ENCODE measurements around the gene FSHR. TPM values are rescaled to one million over a fixed set of nuclear protein-coding genes. Genes with fewer than 3 reads are reported as not detected.

FSHR gene, protein sequence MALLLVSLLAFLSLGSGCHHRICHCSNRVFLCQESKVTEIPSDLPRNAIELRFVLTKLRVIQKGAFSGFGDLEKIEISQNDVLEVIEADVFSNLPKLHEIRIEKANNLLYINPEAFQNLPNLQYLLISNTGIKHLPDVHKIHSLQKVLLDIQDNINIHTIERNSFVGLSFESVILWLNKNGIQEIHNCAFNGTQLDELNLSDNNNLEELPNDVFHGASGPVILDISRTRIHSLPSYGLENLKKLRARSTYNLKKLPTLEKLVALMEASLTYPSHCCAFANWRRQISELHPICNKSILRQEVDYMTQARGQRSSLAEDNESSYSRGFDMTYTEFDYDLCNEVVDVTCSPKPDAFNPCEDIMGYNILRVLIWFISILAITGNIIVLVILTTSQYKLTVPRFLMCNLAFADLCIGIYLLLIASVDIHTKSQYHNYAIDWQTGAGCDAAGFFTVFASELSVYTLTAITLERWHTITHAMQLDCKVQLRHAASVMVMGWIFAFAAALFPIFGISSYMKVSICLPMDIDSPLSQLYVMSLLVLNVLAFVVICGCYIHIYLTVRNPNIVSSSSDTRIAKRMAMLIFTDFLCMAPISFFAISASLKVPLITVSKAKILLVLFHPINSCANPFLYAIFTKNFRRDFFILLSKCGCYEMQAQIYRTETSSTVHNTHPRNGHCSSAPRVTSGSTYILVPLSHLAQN
- polyA plus RNA-seq (2013, experiment 1 of 2; ENCODE audit: insufficient read length): not detected
- 0.15 TPM for polyA plus RNA-seq (2013, experiment 2 of 2; ENCODE audit: insufficient read length)

DNA sequence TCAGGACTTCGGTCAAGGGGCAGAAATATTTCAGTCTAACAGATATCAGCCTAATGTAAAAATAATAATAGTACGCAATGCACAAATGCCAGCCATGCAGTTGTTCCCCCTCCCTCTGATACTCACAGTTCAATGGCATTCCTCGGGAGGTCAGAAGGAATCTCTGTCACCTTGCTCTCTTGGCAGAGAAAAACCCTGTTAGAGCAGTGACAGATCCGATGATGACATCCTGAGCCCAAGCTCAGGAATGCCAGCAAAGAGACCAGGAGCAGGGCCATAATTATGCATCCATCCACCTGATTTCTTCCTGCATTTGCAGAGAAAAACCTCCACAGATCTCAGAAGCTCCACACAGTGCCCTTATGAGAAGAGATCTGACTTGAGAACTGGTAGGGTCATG, at the start of gene FSHR:
Gene FSHR, minus strand, starts transcription at position 376 of the 400 bp plus-strand sequence. Its CDS starts 98 bp downstream, at position 278.
- no peak for DNase-seq

DNA sequence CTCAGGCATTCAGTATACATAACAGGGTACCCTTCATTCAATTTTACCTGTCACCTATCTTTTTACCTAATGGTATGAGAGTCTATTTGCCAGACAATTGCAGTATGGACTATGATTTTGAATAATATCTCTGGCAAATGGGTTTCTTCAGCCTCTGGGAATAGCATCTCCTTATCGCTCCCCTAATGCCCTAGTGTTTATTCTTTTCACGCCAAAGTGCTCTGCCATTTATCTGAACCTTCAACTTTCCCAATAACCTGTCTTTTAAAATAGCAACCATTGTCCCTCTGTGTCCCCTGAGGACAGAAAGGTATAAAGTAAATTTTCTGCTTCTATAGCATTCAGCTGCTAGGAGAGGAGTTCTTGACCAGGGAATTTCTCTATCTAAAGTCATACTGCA, 45.0 kb upstream of the FSHR start:
- no peak for DNase-seq

DNA sequence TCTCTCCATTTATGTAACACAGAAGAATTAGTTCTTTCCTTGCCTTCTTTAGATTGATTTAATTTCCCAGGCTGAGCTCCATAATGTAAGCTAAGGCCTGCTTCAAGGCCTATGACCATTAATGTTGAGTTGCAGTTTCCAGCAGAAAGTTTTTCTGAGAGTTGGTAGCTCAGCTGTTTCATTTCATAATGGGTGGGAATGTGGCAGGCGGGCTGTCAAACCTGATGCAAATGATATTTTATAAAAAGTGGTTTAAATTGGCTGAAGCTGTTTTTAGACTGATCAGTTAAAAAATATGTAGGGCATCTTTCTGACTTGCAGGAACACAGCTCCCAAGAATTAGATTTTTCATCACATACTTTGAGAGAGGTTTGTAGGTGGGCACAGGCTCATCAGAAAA, 40.4 kb upstream of the FSHR start:
- no peak for DNase-seq

DNA sequence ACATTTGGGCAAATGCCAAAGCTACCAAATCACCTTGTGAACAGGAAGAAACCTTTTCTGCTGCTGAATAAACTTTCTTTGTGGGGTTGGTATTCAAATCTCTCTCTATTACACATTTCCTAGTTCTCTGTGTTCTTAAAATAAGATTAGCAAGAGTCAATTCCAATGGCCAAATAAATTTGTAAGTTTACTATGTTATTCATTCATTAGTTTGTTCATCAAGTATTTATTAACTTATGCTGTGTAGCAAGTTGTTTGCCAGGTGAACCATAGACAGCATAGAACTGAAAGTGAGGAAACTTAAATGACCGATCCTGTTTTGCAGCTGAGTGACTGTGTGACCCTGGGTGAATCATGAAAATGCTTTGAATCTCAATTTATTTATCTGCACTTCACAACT, 37.7 kb upstream of the FSHR start:
- DNase-seq: no peak

DNA sequence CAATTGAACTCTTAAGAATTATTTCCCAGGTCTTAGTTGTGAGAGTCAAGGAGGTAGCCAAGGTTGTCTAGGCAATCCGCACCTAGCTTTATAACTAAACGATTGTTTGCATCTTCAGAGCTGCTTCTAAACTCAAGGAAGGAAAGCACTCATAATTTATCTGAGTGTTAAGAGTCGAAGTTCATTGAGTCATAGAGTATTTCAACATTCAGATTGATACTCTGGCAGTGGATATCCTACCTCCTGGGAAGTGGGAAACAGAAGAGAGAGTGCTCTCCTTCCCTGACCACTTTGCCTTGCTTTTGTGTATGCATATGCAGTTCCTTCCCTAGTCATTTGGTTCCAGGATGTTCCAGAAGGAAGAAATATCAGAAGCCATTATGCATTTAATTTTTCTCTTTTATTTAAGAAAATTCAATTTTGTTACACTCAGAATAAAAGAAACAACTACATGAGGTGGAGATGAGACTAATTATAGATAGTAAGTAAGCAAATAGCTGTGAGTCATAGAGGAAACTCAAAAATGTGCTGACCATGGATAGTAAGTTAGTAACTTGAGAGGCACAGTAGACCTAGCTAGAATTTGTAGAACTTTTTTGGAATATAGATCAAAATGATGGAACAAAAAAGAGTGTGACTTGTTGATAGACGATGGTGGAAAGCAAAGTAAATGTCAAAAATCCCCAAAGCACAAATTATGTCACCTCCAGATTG, 35.4 kb upstream of the FSHR start:
- no peak for DNase-seq

DNA sequence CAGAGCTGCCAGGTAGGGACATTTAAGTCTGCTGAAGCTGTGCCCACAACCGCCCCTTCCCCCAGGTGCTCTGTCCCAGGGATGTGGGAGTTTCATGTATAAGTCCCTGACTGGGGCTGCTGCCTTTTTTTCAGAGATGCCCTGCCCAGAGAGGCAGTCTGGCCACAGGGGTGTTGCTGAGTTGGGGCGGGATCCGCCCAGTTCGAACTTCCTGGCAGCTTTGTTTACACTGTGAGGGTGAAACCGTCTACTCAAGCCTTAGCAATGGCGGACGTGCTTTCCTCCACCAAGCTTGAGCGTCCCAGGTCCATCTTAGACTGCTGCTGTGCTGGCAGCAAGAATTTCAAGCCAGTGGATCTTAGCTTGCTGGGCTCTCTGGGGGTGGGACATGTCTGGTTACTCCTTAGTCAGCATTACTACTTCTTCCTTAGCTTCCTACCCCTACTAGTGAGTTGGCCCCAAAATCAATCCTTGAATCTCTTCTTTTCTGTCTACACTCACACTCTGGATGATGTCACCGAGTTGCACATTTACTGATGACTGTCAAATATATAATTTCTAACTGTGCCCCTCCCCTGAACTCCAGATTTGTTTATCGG, 31.8 kb upstream of the FSHR start:
- no peak for DNase-seq

DNA sequence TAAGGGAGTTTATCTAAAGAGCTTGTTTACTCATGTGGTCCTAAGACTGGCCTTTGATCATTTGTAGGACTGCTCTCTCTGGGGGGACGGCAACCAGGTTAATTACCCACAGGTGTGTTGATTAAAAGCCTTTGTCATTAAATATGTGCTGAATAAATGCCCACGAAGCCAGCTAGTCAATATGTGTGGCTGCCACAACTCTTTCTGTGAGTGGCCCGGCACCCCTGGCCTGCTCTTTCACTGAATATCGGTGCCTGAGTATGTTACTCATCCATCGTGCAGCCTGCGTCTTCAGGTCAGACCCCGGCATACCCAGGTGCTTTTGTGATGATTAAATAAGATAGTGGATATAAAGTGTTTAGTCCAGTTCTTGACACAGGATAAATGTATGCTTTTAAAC, 24.3 kb upstream of the FSHR start:
- no peak for DNase-seq

DNA sequence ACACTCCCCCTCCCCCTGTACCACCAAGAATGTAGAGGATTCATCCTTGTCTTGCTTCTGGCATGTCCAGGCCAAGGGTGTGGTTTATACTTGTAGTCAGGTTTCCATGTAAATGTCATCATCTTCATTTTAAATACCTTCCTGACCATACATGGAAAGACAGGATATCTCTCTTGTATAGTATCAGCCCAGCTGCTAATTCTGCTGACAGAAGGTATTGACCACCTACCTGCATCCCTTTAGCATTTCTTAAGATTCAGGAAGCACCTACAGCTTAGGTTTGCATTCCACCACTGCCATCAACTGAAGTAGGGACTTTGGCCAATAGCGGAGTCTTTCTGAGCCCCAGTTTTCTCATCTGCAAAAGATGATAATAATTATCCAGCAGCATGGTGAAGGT, 22.9 kb upstream of the FSHR start:
- peak; percentile 5 for DNase-seq

DNA sequence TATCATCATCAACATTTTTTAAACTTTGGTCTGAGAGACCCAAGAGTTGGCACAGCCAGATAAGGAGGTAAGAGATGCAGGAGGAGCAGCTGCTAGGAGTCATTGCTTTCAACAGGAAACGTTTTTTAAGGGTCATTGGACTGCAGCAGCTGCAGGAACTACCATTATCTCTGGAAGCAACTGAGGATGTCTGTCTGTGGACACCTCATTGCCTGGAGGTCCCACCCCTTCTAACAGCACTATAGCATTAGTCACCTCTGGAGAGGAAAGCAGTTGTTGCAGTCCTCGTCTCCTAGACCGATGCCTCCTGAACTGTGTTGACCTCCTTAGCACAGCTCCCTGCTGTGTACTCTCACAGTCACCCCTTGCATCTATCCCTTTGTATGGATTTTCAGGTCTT, 21.5 kb upstream of the FSHR start:
- DNase-seq: peak; percentile 6

DNA sequence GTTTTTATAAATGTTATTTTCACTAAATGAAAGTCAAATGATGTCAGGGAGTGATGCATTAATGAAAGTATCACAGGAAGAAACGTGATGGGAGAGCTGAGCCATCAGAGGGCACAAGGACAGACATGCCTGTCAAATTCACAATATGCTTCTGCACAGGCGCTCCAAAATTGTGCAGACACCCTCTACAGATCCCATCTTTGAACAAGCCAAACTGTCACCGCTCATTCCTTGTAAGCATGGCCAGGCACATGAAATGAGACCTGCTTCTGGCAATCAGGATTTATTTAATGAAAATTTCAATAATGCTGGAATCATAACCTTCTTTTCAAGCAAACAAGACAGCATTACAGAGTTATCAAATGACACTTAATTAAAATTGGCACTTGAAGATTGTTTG, 20.4 kb upstream of the FSHR start:
- no peak for DNase-seq

DNA sequence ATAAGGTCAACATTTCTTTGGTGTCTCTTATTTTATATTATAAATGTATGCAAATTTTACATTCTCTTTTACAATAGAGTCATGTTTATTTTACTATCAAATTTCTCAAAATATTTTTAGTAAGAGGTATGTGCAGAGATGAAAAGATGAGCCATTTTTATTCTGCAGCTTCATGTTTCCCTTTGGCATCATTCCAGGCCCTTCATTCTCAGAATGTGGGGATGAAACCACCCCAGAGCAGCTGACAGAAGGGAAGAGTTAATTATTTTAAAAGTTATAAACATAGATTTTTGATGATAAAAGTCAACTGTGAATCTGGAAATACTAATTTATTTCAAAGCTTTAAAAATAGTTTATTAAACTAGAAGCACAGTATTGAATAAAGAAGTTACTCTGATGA, 12.8 kb upstream of the FSHR start:
- peak; percentile 39 for DNase-seq

DNA sequence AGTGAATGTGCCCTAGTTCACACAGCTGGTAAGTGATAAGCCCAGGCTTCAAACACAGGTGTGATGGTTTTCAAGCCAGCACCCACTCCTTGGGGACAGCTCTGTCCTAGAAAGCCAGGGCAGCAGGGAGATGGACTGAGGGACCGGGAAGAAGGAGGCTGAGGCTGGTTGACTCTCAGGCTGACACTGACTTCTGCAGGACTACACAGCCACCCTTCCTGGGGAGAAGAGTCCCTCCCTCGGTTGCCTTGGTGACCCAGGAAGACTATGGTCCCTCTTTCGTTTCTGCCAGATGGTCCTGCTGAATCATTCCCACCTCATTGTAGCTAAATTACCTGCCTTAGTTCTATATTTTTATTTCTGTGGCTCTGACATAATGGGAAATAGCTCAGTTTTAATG, 11.3 kb upstream of the FSHR start:
- DNase-seq: no peak

DNA sequence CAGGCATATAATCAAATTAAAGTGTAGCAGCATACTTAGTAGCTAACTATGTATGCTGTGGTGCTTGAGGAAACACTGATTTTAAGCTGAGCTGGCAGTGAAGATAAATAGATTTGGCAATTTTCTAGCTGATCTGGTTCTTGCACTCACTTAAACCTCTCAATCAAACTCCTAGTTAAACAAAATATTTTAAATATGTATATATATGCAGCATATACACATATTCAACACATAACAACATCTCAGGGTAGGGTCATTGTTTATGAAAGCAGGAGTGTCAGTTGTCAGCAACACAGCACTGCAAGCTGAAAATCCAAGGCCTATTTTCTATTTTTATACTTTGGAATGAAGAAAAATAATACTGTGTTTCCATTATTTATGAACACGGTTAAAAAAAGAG, 10.4 kb upstream of the FSHR start:
- DNase-seq: no peak

DNA sequence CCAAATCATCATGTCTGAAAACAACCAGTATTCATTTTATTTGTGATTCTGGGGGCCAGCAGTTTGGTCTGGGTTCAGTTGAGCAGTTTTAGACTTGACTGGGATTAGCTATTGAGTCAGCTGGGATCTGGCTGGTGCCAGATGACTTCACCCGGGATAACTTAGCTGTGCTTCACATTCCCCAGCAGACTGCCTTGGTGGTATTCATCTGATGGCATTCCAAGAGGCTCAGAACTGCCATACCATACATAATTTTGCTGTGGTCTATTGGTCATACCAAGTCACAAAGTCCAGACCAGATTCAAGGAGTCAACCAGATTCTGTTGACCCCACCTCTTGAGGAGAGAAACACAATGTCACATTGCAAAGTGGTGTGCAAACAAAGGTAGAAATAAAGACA, 7.8 kb upstream of the FSHR start:
- DNase-seq: peak; percentile 84

DNA sequence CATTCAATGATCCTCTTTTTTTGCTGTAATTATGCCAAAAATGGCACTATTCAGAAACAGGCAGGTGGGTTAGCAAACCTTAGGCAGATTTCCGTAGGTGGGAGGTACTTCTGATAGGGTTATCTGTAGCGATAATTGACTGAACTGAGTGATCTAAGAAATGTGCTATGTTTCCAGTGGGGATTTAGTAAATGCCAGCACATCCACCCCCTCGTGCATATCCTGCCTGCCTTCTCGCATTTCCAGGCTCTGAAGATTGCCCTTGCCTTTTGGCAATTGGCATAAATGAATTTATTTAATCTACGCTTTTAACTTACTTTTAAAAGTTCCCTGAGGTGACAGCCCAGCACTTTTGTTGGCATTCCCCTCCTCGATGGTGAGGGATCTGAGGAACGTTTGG, 576 bp upstream of the FSHR start:
- no peak for DNase-seq

DNA sequence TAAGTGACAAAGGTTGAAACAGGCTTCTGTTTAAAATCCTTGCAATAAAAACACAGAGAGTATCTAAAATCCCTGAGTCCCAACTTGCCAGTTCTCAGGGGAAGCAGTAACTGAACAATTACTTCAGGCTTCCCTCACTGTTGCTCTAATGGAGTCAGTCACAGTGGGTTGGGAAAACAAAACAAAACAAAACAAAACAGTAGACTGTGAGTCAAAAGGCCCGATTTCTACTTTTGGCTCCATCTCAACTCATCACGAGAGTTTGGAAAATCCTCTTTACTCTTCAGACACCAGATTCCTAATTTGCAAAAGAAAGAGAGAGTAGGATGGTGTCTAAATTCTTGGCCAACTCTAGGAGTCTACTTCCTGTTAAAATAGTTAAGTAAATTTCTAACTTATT, 1.1 kb downstream of the FSHR start:
- peak; percentile 46 for DNase-seq

DNA sequence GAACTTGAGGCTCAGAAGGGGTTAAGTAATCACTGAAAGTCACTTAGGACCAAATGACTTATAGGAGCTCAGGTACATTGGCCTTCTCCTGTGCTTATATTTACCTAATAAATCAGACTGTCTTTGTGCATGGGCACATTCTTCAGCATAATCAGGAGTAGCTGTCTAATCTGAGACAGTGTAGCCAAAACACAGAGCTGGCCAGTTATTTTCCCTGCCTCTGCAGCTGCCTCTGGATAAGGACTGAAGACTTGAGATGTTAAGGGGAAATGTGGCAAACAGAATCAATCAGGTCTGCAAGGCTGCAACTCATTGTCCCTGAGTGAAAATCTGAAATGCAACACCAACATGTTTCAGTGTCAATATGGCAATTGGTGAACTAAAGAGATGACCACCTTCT, 1.5 kb downstream of the FSHR start:
- no peak for DNase-seq

DNA sequence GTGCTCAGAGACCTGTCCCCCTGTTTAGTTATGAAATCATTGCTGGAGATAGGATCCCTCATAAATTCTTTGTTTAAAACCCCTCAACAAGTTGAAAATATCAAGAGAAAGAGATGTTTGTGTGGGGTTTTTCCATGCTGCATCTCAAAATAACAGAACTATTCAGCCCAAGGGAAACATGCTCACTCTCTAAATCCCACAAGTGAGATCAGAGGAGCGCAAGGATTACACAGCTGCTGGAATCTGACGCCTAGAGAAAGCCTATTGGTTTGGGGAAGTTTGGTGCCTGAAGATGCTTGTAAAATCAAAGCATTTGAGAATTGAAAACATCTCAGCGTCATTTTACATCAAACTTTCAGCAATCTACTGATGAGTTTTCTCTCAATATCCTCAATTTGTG, 7.9 kb downstream of the FSHR start:
- no peak for DNase-seq

DNA sequence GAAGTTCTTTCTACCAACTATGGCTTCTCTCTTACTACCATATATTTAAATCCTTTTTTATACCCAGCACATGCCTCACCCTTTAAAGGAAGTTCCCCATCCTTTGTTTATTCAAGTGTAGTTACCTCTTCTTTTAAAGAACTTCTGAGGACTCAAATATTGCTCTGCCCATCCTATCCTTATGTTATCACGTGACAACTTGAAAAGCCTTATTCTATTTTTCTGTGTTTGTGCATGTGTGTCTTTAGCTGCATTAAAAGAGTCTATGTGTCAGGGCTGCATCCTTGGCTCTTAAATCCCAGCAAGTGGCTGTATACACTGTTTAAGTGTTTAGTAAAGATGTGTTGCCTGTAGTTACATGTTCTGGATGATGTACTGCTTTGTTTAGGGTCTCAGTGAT, 22.5 kb downstream of the FSHR start:
- no peak for DNase-seq

DNA sequence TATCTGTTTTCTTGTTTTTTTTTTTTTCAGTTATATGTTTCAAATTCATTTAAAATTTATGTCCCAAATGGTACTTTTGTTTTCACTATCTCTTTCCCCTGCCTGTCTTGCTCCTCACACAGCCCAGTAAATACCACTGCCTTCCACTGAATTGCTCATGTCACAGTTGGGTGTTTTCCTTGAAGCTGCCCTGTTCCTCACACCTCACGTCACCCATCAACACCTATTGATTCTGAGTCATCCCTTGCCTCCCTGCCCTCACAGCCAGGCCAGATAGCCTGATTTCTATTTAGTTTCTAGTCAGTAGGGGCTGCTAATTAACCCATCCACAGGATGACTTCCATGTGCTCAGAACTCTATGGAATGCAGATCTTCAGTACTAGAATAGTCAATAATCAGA, 25.3 kb downstream of the FSHR start:
- no peak for DNase-seq

DNA sequence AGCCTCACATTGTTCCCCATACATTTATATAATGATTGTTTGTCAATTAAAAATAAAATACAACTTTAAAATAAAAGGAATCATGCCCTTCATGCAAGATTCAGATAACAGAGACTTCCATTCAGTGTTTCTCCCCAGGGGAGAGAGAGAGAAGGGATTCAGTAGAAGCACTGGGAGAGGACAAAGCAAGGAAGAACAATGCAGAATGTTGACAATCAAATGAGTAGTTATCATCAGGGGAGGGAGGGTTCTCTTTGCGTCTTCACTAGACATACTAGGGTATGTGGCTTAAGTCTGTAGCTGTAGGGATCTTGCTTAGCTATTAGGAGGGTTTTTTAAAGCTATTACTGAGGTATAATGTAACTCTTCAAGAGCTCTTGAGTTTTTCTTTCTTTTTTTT, 30.7 kb downstream of the FSHR start:
- no peak for DNase-seq

DNA sequence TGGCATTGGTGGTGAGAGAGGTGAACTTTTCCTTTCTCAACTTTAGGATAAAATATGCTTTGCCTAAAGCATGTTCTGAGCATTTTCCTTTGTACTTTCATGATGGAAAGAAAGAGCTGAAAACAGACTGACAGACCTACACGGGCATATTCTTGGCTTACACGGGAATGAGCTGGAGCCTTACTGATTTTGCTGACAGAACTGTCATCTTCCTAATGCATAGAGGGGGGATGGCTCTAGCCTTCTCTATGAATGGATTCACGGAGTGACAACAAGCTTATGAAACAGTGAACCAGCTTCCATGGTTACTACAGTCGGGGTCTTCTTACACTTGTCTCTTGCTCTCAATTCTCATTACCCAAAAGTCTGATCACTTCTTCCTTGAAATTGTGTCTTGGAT, 32.2 kb downstream of the FSHR start:
- DNase-seq: no peak

DNA sequence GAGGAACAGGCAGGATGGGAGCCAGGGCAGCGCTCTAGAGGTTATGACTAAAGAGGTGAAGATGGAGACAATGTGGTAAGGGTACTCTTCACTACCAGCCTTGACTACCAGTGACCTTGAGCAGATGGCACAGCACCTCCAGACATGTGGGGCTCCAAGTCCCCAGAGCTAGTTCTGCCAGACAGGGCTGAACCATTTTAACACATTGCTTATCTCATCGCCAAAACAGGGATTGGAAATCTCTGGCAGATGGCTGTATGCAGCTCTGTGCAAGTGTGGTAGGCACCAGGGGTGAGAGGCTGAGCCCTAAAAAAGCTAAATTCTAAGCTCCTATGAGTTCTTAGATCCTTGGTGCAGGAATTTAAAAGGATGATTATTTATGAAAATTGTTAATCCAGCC, 41.3 kb downstream of the FSHR start:
- no peak for DNase-seq

All from fibroblast of skin of scalp (primary cell).